HepG2 (cell line): ENCODE measurements around the gene MEGF11. TPM values are rescaled to one million over a fixed set of nuclear protein-coding genes. Genes with fewer than 3 reads are reported as not detected.

Experiments
- ATAC-seq: fragments of 200-7000 bp; cut with Tn5 transposase; 3 replicates; pipeline ENCODE4 v1.9.1; 2020; ENCODE audit warnings: mild to moderate bottlenecking, moderate library complexity
- BruUV-seq: library from RNA; stranded (reverse); fragments of 400-500 nt; replicated peaks from 2 replicates; lab custom pipeline; 2021; lab: Mats Ljungman, UMichigan
- CTCF ChIA-PET: fragments of 300-600 bp; formaldehyde crosslinking; extraction: SDS; loops from one replicate; lab custom pipeline; 2021; ENCODE audit warnings: low total read pairs, inconsistent platforms, low intra/inter-chr PET ratio; lab: Yijun Ruan, JAX
- POLR2A ChIA-PET: fragments of 350-600 bp; sonication (Branson Sonifier 250); formaldehyde crosslinking; loops from one replicate; lab custom pipeline; 2020; ENCODE audit warnings: antibody characterized with exemption, inconsistent platforms; lab: Yijun Ruan, JAX
- DNase-seq: peaks from one replicate; pipeline ENCODE4 v3.0.0-alpha.2; 2015; ENCODE audit warnings: low spot score
- FAIRE-seq: peaks from 3 replicates; lab custom pipeline; 2011; peaks lifted over from hg19 to GRCh38; lab: Jason Lieb, UNC
- H2AFZ ChIP-seq: one replicate; pipeline ENCODE4 v1.6.1; 2011; ENCODE audit warnings: low read length, inconsistent platforms
- H3K27ac ChIP-seq: fragments of 300-600 bp; 3 replicates; pipeline ENCODE4 v1.8.0; 2011; ENCODE audit warnings: mixed run types, mild to moderate bottlenecking, mixed read lengths, low read length, inconsistent platforms; ENCODE audit not compliant: insufficient read depth; ENCODE audit errors: extremely low read length
- H3K27me3 ChIP-seq, 2 experiments: fragments of 200-600 bp in 1 of 2; 2 replicates in 1 of 2; 3 replicates in 1 of 2; pipeline versions ENCODE4 v1.6.0 to v1.8.0; 2011; ENCODE audit warnings: low read length in 2 of 2, mild to moderate bottlenecking in 2 of 2, moderate library complexity in 2 of 2, inconsistent platforms in 1 of 2; ENCODE audit not compliant: insufficient read depth in 2 of 2, control insufficient read depth in 1 of 2
- H3K36me3 ChIP-seq, 2 experiments: fragments of 200-600 bp in 1 of 2; replicated peaks in 1 of 2; 2 replicates in 1 of 2; 3 replicates in 1 of 2; pipeline versions ENCODE4 v1.5.1 to v1.8.0; 2011; ENCODE audit warnings: low read length in 2 of 2, inconsistent platforms in 1 of 2; ENCODE audit not compliant: insufficient read depth in 2 of 2, control insufficient read depth in 1 of 2
- H3K4me1 ChIP-seq: 2 replicates; pipeline ENCODE4 v1.5.1; 2012; ENCODE audit warnings: low read length, inconsistent platforms; ENCODE audit not compliant: insufficient read depth
- H3K4me2 ChIP-seq: 2 replicates; pipeline ENCODE4 v1.6.0; 2011; ENCODE audit warnings: low read depth, low read length, inconsistent platforms
- H3K4me3 ChIP-seq, 3 experiments: fragments of 200-600 bp in 1 of 3; sonication (generic), shearing (Covaris generic) in 1 of 3; replicated peaks in 1 of 3; 2 replicates each; pipeline ENCODE4 v1.5.1; 2011 to 2016; ENCODE audit warnings: low read length in 3 of 3, inconsistent platforms in 2 of 3, low read depth in 2 of 3, mild to moderate bottlenecking in 2 of 3, control low read depth in 1 of 3, mixed read lengths in 1 of 3; ENCODE audit not compliant: insufficient read depth in 1 of 3
- H3K79me2 ChIP-seq: one replicate; pipeline ENCODE4 v1.6.1; 2011; ENCODE audit warnings: low read length, inconsistent platforms; ENCODE audit not compliant: insufficient read depth
- H3K9ac ChIP-seq: 2 replicates; pipeline ENCODE4 v1.6.0; 2011; ENCODE audit warnings: mild to moderate bottlenecking, low read depth, low read length, inconsistent platforms; ENCODE audit not compliant: insufficient read depth
- H3K9me3 ChIP-seq: 2 replicates; pipeline ENCODE4 v1.5.1; 2012; ENCODE audit warnings: mild to moderate bottlenecking, low read length
- H4K20me1 ChIP-seq: 2 replicates; pipeline ENCODE4 v1.6.0; 2011; ENCODE audit warnings: inconsistent platforms, mild to moderate bottlenecking, low read length, moderate library complexity; ENCODE audit not compliant: insufficient read depth
- CREB1 ChIP-seq, 2 experiments: fragments of 450-650 bp in 1 of 2; IDR thresholded peaks; 2 replicates each; pipeline ENCODE4 v1.6.1; 2016 to 2017; ENCODE audit warnings: control low read depth in 1 of 2, mild to moderate bottlenecking in 1 of 2, missing compliant biosample characterization in 1 of 2, missing genetic modification characterization in 1 of 2
- MYNN ChIP-seq: sonication (generic); formaldehyde crosslinking; IDR thresholded peaks from 2 replicates; pipeline ENCODE4 v1.4.0; 2020; ENCODE audit warnings: mild to moderate bottlenecking, low read depth, missing genetic modification reagents
- NFE2L1 ChIP-seq: sonication (generic); formaldehyde crosslinking; IDR thresholded peaks from 2 replicates; pipeline ENCODE4 v1.4.0; 2020; ENCODE audit warnings: missing genetic modification reagents, mild to moderate bottlenecking, borderline replicate concordance
- PRDM10 ChIP-seq: sonication (generic); formaldehyde crosslinking; IDR thresholded peaks from 2 replicates; pipeline ENCODE4 v1.4.0; 2020; ENCODE audit warnings: low read depth, missing genetic modification reagents
- ZNF136 ChIP-seq: sonication (generic); formaldehyde crosslinking; IDR thresholded peaks from 2 replicates; pipeline ENCODE4 v1.8.1; 2022; ENCODE audit warnings: low read depth, mild to moderate bottlenecking, moderate library complexity, missing genetic modification reagents
- WGBS: methylation state at CpG from one replicate; pipeline ENCODE4 v1.1.6; 2017; ENCODE audit warnings: low lambda C conversion rate; 5-methylcytosine and 5-hydroxymethylcytosine counted together
- in situ Hi-C: cut with HindIII; loops from 2 replicates; pipeline ENCODE4 v1.10.0; 2017; ENCODE audit warnings: low pct_unique_long_range_greater_than_20kb; ENCODE audit not compliant: extremely low pct_ligation_motif_present
- intact Hi-C: fragments of 100-400 bp; cut with micrococcal nuclease; formaldehyde crosslinking; loops from one replicate; pipeline ENCODE4 v1.10.0; 2022; ENCODE audit not compliant: unreplicated experiment
- polyA plus RNA-seq, 8 experiments: library from polyadenylated mRNA; depleted of rRNA in 3 of 8; stranded (reverse) in 7 of 8; unstranded in 1 of 8; fragments of >200 nt; fragmentation: Illumina TruSeq in 4 of 8; extraction: Trizol in 4 of 8; gene quantifications; 2 replicates each; pipeline versions ENCODE4 v1.2.1 to v1.2.3, GENCODE V29; 2011 to 2016; ENCODE audit warnings: low read depth in 4 of 8, missing spikeins in 1 of 8, mixed read lengths in 1 of 8; ENCODE audit not compliant: insufficient read depth in 1 of 8
- total RNA-seq, 5 experiments: library from RNA; depleted of rRNA; stranded (reverse); fragments of >200 nt; fragmentation: Illumina TruSeq; extraction: Trizol; gene quantifications; 2 replicates each; pipeline ENCODE4 v1.2.3, GENCODE V29; 2016; ENCODE audit warnings: low read depth in 1 of 5

The MEGF11 gene
- total and polyA plus RNA-seq, 2 of the 13 experiments (the other 11 are each of a cell fraction or from before 2014, with no cell fraction given), result not detected

GRCh38 chr15:65938604-65939003 is 314.9 kb downstream of the MEGF11 start:
- Histone ChIP-seq H3K4me1 (no peaks in the 10 kb centered on the region), H3K4me3 (no peak overlapping the region), H3K4me2 (no peak overlapping the region), H3K9me3 (no peaks in the 10 kb centered on the region), H4K20me1 (no peaks in the 10 kb centered on the region), H3K27ac (no peak overlapping the region), H3K79me2 (no peaks in the 10 kb centered on the region), H3K27me3 (peaks cover 2 to 14% of the 10 kb centered on the region in 2 experiments; a peak in 4 of 5 replicates), H3K9ac (no peak overlapping the region), H2AFZ (no peak overlapping the region), H3K36me3 (no peaks in the 10 kb centered on the region)
- intact Hi-C loops (no loop called here), in situ Hi-C loops (no loop called here)
- no peak for FAIRE-seq
- CTCF ChIA-PET, result no interaction called here
- no peak for TF ChIP-seq PRDM10
- no peak for DNase-seq
- no peak for ATAC-seq
- POLR2A ChIA-PET, result no interaction called here
- 0% methylated on average over 4 of the region's 4 CpGs for WGBS
- no TSS peak for BruUV-seq

- Histone ChIP-seq H3K4me2 (no peak overlapping the region), H3K36me3 (no peaks in the 10 kb centered on the region), H3K9me3 (no peaks in the 10 kb centered on the region), H3K9ac (no peak overlapping the region), H3K27me3 (peaks cover 2 to 11% of the 10 kb centered on the region in 2 experiments; a peak in 4 of 5 replicates), H3K27ac (no peak overlapping the region), H3K4me3 (no peak overlapping the region), H4K20me1 (no peaks in the 10 kb centered on the region), H3K4me1 (no peaks in the 10 kb centered on the region), H3K79me2 (no peaks in the 10 kb centered on the region), H2AFZ (no peak overlapping the region)
- DNase-seq (no peak), ATAC-seq (no peak), FAIRE-seq (no peak)
- no TSS peak for BruUV-seq
- in situ Hi-C loops (no loop called here), intact Hi-C loops (no loop called here)
- POLR2A ChIA-PET, result no interaction called here
- CTCF ChIA-PET, result no interaction called here
- TF ChIP-seq NFE2L1 (CRISPR knock-in tag) (no peak), CREB1 (IDR thresholded peaks at IDR 0.05) (0 out of 2 replicates have a peak, but pooled peaks have one; percentile 4), CREB1 (CRISPR knock-in tag; IDR thresholded peaks at IDR 0.05) (no peak), ZNF136 (CRISPR knock-in tag) (no peak), MYNN (no peak)
- 79% methylated on average over 1 of the region's 1 CpG for WGBS
These were observed 316.1 kb downstream of the MEGF11 start for GRCh38 chr15:65937476-65937875.
